Brain microvascular endothelial cell (primary cell): ENCODE data around the gene CLUH.

Experiments used
- DNase-seq: peaks from one replicate; pipeline ENCODE4 v3.0.0-alpha.2; 2020
- H3K27ac ChIP-seq: fragments of 250-450 bp; sonication (Bioruptor Pico); 2 replicates; pipeline ENCODE4 v1.5.1; 2020; ENCODE audit warnings: mild to moderate bottlenecking, moderate library complexity
- H3K27me3 ChIP-seq: fragments of 250-450 bp; sonication (Bioruptor Pico); replicated peaks from 2 replicates; pipeline ENCODE4 v1.5.1; 2020; ENCODE audit warnings: mild to moderate bottlenecking
- H3K36me3 ChIP-seq: fragments of 250-450 bp; sonication (Bioruptor Pico); replicated peaks from 2 replicates; pipeline ENCODE4 v1.5.1; 2020; ENCODE audit warnings: mild to moderate bottlenecking
- H3K4me3 ChIP-seq: 2 replicates; pipeline ENCODE4 v1.5.1; 2011; ENCODE audit warnings: low read depth, mild to moderate bottlenecking, control low read depth, low read length, moderate library complexity
- in situ Hi-C: cut with HindIII; loops from 2 replicates; pipeline ENCODE4 v1.10.0; 2017; ENCODE audit warnings: low sequenced_read_pairs, low pct_ligation_motif_present
- TF ChIP-seq, protein P1 (sequence below): IDR thresholded peaks from 2 replicates; pipeline ENCODE4 v1.5.1; 2011; ENCODE audit warnings: low read depth, mild to moderate bottlenecking, moderate library complexity, low read length, control low read depth, inconsistent platforms; ENCODE audit errors: missing control alignments

Gene CLUH

DNA sequence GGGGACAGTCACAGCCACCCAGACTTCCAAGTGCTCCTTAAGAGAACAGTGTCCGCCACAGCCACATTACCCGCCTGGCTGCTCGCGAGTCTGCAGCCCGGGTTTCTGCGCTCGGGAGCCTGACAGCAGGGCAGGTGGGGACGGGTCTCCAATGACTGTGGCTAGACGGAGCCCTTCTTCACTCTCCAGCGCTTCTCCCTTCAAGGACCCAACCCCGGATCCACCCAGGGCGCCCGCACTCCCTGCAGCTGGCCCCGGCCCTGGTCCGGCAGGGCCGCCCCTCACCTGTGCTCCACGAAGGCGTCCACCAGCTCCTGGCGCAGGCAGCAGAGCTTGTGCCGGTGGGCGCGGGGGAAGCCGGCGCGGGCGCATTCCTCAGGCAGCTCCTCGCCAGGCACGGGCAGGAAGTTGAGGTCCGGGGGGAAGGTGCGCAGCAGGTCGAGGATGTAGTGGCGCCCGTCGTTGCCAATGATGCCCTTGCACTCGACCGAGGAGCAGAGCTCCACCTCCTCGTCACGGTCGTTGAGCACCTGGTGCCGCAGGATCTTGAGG, 13.9 kb downstream of the CLUH start:
- H3K27me3 ChIP-seq, result no peaks in the 10 kb centered on the region

DNA sequence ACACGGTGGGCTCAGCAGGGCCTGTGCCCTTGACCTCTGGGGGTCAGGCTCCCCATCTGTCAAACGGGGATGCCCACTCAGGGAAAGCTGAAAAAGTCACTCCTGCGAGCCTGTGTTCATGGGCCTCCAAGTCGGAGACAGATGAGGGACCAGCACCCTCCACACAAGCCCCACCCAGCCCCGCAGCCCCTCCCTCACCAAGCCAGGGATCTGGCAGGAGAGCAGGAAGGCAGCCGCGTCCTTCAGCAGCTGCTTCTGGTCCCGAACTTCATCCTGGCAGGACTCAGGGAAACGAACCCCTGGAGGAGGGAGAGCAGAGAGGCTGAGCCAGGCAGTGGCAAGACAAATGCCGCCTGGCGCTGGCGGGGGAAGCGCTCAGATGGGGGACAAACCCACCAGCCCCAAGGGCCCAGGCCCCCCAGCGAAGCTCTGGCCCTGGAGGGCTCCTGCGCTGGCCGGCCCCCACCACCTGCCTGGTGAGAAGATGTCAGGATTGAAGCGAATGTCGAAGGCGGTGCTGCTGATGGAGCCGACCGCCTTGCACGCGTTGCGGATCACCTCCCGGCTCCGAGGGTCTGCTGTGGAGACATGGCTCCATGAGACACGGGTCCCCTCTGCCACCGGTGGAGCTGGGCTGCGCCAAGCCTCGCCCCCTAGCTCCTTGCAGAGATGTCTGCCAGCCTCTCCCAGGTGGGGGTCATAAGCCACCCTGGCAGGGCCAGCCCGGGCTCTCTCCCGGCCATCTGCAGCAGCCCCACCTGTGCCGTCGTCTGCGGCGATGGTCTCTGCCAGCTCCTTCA, 15.4 kb downstream of the CLUH start:
- Histone ChIP-seq H3K27ac (no peak overlapping the region), H3K4me3 (no peak overlapping the region), H3K36me3 (peaks cover 59% of the 10 kb centered on the region), H3K27me3 (no peaks in the 10 kb centered on the region)
- in situ Hi-C loops, result no loop called here
- no peak for DNase-seq
- TF ChIP-seq, protein P1, sequence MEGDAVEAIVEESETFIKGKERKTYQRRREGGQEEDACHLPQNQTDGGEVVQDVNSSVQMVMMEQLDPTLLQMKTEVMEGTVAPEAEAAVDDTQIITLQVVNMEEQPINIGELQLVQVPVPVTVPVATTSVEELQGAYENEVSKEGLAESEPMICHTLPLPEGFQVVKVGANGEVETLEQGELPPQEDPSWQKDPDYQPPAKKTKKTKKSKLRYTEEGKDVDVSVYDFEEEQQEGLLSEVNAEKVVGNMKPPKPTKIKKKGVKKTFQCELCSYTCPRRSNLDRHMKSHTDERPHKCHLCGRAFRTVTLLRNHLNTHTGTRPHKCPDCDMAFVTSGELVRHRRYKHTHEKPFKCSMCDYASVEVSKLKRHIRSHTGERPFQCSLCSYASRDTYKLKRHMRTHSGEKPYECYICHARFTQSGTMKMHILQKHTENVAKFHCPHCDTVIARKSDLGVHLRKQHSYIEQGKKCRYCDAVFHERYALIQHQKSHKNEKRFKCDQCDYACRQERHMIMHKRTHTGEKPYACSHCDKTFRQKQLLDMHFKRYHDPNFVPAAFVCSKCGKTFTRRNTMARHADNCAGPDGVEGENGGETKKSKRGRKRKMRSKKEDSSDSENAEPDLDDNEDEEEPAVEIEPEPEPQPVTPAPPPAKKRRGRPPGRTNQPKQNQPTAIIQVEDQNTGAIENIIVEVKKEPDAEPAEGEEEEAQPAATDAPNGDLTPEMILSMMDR, result no peak

More for the DNA sequence above, 13.9 kb downstream of the CLUH start:
- Histone ChIP-seq H3K4me3 (no peak overlapping the region), H3K27ac (no peak overlapping the region), H3K36me3 (peaks cover 56% of the 10 kb centered on the region)
- in situ Hi-C loops, result no loop called here
- no peak for DNase-seq
- TF ChIP-seq, protein P1, result no peak

DNA sequence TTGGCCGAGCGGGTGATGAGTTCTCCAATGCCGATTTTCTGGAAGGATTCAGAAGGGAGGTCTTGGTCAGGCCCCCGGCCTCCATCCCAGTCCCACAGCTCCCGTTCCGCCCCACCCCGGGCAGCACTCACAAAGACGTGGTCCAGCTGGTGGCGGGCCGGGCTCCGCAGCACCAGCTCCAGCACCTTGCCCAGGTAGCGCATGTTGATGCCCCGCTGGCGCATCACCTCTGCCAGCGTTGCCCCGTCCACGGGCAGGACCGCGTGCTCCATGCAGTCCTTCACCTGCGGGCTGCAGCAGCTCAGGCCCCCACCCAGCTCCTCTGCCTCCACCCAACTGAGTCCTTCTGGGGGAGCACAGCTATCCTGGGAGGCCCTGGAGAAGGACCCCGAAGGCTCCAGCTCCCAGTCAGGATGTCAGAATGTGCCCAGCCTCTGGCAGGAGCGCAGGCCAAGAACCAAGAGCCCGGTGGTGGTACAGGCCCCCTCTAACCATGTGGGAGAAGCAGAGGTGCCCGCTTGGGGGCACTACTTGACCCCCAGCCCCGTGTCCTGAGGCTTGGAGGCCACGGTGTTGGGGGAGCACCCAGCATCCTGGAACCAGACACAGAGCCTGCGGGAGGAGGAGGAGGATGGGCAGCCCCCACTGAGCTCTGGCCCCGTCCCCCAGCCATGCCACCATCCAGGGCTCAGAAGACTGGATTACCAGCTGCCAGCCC, 16.2 kb downstream of the CLUH start:
- DNase-seq, result no peak
- in situ Hi-C loops, result no loop called here
- TF ChIP-seq, protein P1, result no peak
- Histone ChIP-seq H3K36me3 (peaks cover 58% of the 10 kb centered on the region), H3K27me3 (no peaks in the 10 kb centered on the region), H3K4me3 (no peak overlapping the region), H3K27ac (no peak overlapping the region)

DNA sequence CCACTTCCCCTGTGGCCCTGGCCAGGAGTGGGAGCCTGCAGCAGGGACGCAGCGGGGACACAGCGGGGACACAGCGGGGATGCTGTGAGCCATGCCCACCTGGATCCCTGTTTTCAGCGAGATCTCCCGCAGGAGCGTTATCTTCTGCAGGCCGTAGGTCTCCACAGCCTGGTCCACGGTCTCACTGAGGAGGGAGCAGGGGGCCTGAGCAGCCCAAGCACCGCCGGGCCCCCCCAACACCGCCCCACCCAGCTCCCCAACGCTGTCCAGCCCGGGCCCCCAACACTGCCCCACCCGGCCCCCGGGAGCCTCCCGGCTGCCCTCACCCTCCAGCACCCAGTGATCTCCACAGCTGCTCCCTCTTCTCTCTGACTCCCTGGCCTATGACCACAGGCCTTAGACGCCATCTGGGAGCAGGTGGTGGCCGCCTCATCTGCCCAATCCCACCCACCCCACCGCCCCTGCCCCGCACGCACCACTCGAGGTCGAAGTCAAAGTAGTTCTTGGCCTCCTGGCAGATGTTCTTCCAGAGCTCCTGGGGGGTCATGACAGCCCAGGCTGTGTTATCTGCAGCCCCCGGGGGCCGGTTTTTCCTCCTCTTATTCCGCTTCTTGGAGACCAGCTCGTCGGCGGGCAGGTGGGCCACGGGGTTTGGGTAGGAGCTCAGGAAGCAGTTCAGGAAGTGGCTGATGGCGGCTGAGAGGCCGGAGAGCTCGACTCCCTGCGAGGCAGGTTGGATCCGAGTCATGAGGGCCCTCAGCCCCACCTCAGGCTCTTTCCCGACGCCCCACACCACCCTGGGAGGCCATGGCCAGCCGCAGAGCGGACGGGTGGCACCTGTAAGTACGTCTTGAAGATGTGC, 17.0 kb downstream of the CLUH start:
- Histone ChIP-seq H3K36me3 (peaks cover 56% of the 10 kb centered on the region), H3K27me3 (no peaks in the 10 kb centered on the region), H3K4me3 (no peak overlapping the region), H3K27ac (no peak overlapping the region)
- no peak for DNase-seq
- TF ChIP-seq, protein P1, result no peak
- in situ Hi-C loops, result no loop called here

DNA sequence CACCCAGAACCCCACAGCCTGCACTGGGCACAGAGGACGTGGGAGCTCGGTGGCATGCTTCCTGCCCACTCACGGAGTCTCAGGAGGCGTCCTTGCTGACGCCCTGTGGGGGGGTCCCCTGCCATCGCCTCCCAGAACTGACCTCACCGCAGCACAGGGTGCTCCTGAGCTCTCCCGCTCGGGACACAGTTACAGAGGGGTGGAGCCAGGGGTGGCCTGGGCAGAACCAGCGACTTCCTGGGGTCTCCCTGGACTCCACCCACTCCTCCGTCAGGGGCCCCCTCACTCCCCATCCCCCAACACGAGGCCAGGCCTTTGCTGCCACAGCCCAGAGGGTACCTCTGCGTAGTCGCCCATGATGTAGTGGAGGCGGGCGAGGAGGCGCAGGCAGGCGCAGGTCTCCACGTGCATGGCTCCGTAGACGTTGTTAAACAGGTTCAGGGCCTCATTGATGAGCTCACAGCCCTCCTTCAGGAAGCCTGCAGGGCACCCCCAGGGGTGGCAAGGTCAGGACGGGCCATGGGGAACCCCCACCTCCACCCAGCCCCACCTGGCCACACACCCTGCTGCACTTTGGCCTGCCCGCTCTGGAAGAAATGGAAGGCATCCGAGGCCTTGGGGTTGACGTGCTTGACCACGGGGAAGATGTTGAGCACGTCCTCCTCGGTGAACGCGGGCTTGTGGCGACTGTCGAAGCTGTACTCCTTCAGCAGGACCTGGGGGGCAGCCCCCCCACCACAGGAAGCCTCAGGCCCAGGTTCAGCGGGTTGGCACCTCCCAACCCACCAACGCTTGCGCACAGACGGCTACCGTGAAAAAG, 17.8 kb downstream of the CLUH start:
- DNase-seq, result no peak
- in situ Hi-C loops, result no loop called here
- TF ChIP-seq, protein P1, result no peak
- Histone ChIP-seq H3K36me3 (peaks cover 51% of the 10 kb centered on the region), H3K4me3 (no peak overlapping the region), H3K27ac (no peak overlapping the region), H3K27me3 (no peaks in the 10 kb centered on the region)
